ENCODE data around the gene TMEM126A. TPM values are rescaled to one million over a fixed set of nuclear protein-coding genes. Genes with fewer than 3 reads are reported as not detected.

The TMEM126A gene
- total and polyA plus RNA-seq, 12 donors: 16.4 to 62.6 (median 39.5) TPM

DNA sequence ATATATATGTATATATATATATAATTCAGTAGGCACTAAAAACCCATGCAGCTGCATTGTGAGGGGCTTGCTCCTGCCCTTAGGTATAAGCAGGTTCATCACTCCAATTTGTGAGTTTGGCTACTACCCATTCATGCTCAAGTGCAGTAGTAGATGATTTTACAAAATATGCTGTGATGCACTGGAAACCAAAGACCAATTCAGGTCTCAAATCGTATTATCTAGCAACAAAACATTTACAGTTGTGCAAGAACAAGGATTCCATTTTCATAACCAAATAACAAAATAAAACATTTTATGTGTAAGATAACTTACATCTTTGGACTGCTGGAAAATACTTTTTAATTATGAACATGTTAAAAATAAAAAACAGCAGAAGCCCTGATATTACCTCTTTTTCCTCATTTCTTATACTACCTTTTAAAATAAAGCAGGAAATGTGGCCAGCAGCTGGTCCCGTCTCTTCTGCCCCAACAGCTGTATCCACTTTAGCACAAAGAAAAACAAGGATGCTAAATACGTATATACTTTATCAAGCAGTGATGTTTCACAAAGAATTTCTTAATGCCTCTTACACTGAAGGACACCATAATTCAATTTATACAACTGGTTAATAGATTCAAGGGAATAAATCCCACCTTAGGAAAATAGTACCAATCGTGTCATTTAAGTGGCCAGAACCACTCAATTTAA lies 14.4 kb downstream of the TMEM126A start:
- DNase-seq: no peak
- Histone ChIP-seq H3K27me3 (no peaks in the 10 kb centered on the region), H3K4me3 (peak overlapping the region in 1 of 4 donors; percentile 94), H3K36me3 (replicated peaks in 1 of 2) (peaks cover 0 to 21% of the 10 kb centered on the region in 2 donors), H3K27ac (no peak overlapping the region), H3K9me3 (replicated peaks in 1 of 3) (no peaks in the 10 kb centered on the region), H3K4me1 (replicated peaks in 1 of 2) (peaks cover 37 to 71% of the 10 kb centered on the region in 2 donors)
- TF ChIP-seq POLR2A (IDR thresholded peaks at IDR 0.05): no peak
- TF ChIP-seq, protein P1, sequence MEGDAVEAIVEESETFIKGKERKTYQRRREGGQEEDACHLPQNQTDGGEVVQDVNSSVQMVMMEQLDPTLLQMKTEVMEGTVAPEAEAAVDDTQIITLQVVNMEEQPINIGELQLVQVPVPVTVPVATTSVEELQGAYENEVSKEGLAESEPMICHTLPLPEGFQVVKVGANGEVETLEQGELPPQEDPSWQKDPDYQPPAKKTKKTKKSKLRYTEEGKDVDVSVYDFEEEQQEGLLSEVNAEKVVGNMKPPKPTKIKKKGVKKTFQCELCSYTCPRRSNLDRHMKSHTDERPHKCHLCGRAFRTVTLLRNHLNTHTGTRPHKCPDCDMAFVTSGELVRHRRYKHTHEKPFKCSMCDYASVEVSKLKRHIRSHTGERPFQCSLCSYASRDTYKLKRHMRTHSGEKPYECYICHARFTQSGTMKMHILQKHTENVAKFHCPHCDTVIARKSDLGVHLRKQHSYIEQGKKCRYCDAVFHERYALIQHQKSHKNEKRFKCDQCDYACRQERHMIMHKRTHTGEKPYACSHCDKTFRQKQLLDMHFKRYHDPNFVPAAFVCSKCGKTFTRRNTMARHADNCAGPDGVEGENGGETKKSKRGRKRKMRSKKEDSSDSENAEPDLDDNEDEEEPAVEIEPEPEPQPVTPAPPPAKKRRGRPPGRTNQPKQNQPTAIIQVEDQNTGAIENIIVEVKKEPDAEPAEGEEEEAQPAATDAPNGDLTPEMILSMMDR (IDR thresholded peaks at IDR 0.05): no peak
- intact Hi-C loops (cut with DNase I): loop anchor here in 1 of 2 donors (5.0 kb wide), 1 partner anchor 35 kb away; the partner anchor contains the start of genes DLG2 and TMEM126B
- WGBS, 4 donors: 5 to 9% (median 7%) methylated on average over 4 of the region's 4 CpGs

DNA sequence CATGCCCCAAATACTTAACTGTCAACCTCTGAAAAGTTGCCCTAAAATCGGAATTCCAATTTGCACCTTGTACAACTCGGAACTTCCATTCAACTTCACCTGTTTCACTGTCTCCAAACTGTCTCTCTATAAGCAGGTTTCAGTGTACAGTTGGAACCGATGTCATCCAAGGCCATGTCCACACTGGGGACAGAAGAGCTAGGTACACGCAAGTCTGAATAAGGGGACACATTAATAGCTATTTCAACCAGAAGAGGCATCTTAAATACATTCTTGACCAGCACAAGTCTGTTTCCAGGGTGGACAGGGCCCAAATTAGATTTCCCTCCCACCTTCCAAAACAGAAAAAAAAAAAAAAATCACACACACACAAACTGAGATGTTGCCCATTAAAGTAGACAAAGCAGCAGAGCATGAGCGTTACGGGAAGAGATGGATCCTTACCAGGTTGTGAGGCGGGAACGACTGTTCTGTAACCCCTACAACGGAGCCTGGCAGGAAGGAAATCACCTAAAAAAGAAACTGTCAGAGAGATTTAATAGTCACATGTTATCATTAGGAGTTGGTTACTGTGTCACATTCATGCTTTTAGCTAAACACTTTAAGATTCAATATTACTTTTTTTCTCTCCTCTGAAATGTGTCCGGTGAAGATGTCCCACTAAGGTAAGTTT lies 15.4 kb downstream of the TMEM126A start:
- Histone ChIP-seq H3K9me3 (replicated peaks in 1 of 3) (no peaks in the 10 kb centered on the region), H3K4me3 (peak overlapping the region; percentile 83 to 96 (median 94)), H3K36me3 (replicated peaks in 1 of 2) (peaks cover 0 to 14% of the 10 kb centered on the region in 2 donors), H3K27ac (peak overlapping the region in 4 of 5 donors; percentile 98 to 99 (median 98)), H3K4me1 (replicated peaks in 1 of 2) (peaks cover 37 to 60% of the 10 kb centered on the region in 2 donors), H3K27me3 (no peaks in the 10 kb centered on the region)
- TF ChIP-seq, protein P1 (IDR thresholded peaks at IDR 0.05): no peak
- no peak for TF ChIP-seq POLR2A (IDR thresholded peaks at IDR 0.05)
- DNase-seq: no peak
- WGBS, 4 donors: 2 to 4% (median 2%) methylated on average over 10 of the region's 10 CpGs
- intact Hi-C loops (cut with DNase I): loop anchor here in 1 of 2 donors (5.0 kb wide), 1 partner anchor 36 kb away; the partner anchor contains the start of genes DLG2 and TMEM126B

DNA sequence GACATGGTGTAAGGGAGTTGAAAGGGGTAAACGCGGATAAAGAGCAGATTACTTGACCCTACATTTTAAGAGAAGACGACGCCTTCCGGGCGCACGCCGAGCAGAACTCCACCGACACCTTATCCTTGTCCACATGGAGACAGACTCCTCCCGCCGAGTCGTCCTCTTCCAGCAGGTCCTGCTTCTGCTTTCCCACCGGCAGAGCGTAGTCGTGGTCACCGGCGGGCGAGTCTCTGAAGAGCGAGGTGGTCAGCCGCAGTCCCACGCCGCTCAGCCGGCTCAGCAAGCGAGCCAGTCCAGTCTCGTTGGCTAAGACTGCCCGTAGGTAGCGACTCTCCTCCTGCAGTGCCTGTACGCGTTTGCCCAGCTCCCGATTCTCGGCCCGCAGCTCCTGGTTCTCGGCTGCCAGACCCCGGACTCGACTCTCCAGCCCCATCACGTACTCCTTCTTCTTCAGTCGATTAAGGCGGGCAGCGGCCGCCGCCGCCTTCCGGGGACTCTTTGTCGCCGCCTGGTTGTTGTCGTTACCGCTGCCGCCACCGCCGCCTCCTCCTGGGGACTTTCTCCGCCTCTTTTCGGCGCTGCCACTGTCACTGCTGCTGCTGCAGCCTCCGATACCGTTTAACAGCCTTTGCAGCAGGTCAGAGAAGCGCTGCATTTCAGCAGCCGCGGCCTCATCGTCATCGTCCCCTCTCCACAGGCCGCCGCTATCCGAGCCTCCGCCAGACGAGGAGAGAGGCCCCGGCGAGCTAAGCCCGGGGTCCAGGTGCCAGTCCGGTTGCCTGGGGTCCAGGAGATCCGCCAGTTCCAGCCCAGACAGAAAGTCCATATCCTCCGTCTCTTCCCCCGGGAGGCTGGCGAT lies 16.2 kb downstream of the TMEM126A start:
- H3K4me1 ChIP-seq (replicated peaks in 1 of 2): peaks cover 37 to 52% of the 10 kb centered on the region in 2 donors
- peak overlapping the region; percentile 83 to 96 (median 94) for H3K4me3 ChIP-seq
- TF ChIP-seq, protein P1 (IDR thresholded peaks at IDR 0.05): peak; percentile 41 to 69 (median 56)
- TF ChIP-seq POLR2A (IDR thresholded peaks at IDR 0.05): peak; percentile 7 to 22
- no peaks in the 10 kb centered on the region for H3K9me3 ChIP-seq (replicated peaks in 1 of 3)
- 0 to 1% (median 1%) methylated on average over 20 to 73 of the region's 73 CpGs for WGBS, 4 donors
- peak; percentile 76 to 91 (median 83) for DNase-seq
- H3K27me3 ChIP-seq: no peaks in the 10 kb centered on the region
- H3K36me3 ChIP-seq (replicated peaks in 1 of 2): peaks cover 0 to 13% of the 10 kb centered on the region in 2 donors
- H3K27ac ChIP-seq: peak overlapping the region; percentile 98 to 99 (median 98)
- intact Hi-C loops (cut with DNase I): loop anchor here in 1 of 2 donors (5.0 kb wide), 1 partner anchor 37 kb away; the partner anchor contains the start of genes DLG2 and TMEM126B

All from adrenal gland (tissue), 12 donors.